Common myeloid progenitor, CD34-positive (primary cell): ENCODE data around the gene TLE6.

Source experiments
- CTCF ChIA-PET: fragments of 350-600 bp; sonication (Branson Sonifier 250); formaldehyde crosslinking; loops from one replicate; lab custom pipeline; 2021; ENCODE audit warnings: antibody characterized with exemption; lab: Charles Lee
- POLR2A ChIA-PET: fragments of 350-600 bp; sonication (Branson Sonifier 250); formaldehyde crosslinking; loops from one replicate; lab custom pipeline; 2021; ENCODE audit warnings: antibody characterized with exemption; lab: Charles Lee
- DNase-seq, 3 donors: peaks; one replicate each; pipeline versions ENCODE4 v3.0.0 to v3.0.0-alpha.2; 2013
- H3K27ac ChIP-seq, 2 experiments: 1 replicate in 1 of 2; 2 replicates in 1 of 2; pipeline ENCODE4 v1.7.0; 2013; ENCODE audit warnings: inconsistent platforms in 2 of 2, low read length in 2 of 2, mild to moderate bottlenecking in 2 of 2, low read depth in 1 of 2, moderate library complexity in 1 of 2; ENCODE audit not compliant: severe bottlenecking in 2 of 2, insufficient read depth in 1 of 2, poor library complexity in 1 of 2
- H3K27me3 ChIP-seq, 5 experiments: replicated peaks in 2 of 5; 1 replicate in 3 of 5; 2 replicates in 2 of 5; pipeline versions ENCODE4 v1.6.1 to v1.7.0; 2013; ENCODE audit warnings: low read length in 4 of 5, mild to moderate bottlenecking in 2 of 5, moderate library complexity in 2 of 5, inconsistent platforms in 1 of 5; ENCODE audit not compliant: insufficient read depth in 5 of 5, control insufficient read depth in 4 of 5
- H3K36me3 ChIP-seq, 4 experiments: 1 replicate in 2 of 4; 2 replicates in 2 of 4; pipeline versions ENCODE4 v1.6.1 to v1.7.0; 2013; ENCODE audit warnings: low read length in 3 of 4, control low read depth in 1 of 4, mild to moderate bottlenecking in 1 of 4; ENCODE audit not compliant: control insufficient read depth in 4 of 4, insufficient read depth in 4 of 4
- H3K4me1 ChIP-seq, 4 experiments: 1 replicate in 3 of 4; 2 replicates in 1 of 4; pipeline versions ENCODE4 v1.6.1 to v1.7.1; 2013; ENCODE audit warnings: low read length in 3 of 4, mild to moderate bottlenecking in 3 of 4, control low read depth in 1 of 4, inconsistent platforms in 1 of 4, moderate library complexity in 1 of 4; ENCODE audit not compliant: control insufficient read depth in 4 of 4, insufficient read depth in 4 of 4; ENCODE audit errors: control extremely low read depth in 1 of 4
- H3K4me3 ChIP-seq, 7 experiments: 1 replicate in 4 of 7; 2 replicates in 3 of 7; pipeline versions ENCODE4 v1.5.1 to v1.7.0; 2013; ENCODE audit warnings: mild to moderate bottlenecking in 7 of 7, low read length in 6 of 7, moderate library complexity in 6 of 7, inconsistent platforms in 2 of 7, low read depth in 2 of 7, control low read depth in 1 of 7; ENCODE audit not compliant: insufficient read depth in 4 of 7, control insufficient read depth in 1 of 7; ENCODE audit errors: extremely low read depth in 1 of 7
- H3K9me3 ChIP-seq, 5 experiments: 1 replicate in 4 of 5; 2 replicates in 1 of 5; pipeline versions ENCODE4 v1.6.1 to v1.7.1; 2013; ENCODE audit warnings: low read length in 4 of 5, mild to moderate bottlenecking in 2 of 5, inconsistent platforms in 1 of 5, low read depth in 1 of 5, moderate library complexity in 1 of 5; ENCODE audit not compliant: control insufficient read depth in 4 of 5, insufficient read depth in 2 of 5; ENCODE audit errors: control extremely low read depth in 1 of 5
- WGBS: methylation state at CpG from one replicate; pipeline ENCODE4 v1.1.5; 2013; ENCODE audit not compliant: insufficient coverage; 5-methylcytosine and 5-hydroxymethylcytosine counted together

Gene TLE6

DNA sequence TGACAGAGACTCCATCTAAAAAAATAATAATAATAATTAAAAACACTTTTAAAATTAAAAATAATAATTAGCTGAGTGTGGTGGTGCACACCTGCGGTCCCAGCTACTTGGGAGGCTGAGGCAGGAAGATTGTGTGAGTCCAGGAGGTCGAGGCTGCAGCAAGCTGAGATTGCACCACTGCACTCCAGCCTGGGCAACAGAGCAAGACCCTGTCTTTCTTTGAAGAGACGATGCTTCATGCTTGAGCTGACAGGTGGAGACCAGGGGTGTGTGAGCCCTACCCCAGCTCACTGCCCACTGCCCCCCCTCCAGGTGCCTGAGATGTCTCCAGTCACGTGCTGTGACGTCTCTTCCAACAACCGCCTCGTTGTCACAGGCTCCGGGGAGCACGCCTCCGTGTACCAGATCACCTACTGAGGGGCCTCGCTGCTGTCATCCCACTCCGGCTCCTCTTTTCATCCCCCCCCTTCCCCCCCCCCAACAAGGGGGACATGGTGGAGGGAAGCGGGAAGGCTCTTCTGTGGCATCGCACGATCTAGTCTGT is 17.3 kb downstream of the TLE6 start:
- H3K9me3 ChIP-seq = no peaks in the 10 kb centered on the region
- no peak overlapping the region for H3K27ac ChIP-seq
- H3K4me3 ChIP-seq = no peak overlapping the region
- CTCF ChIA-PET = interaction anchor here (0.8 to 0.9 kb wide), 2 partner anchors 9 to 10 kb away, joined by 3 read pairs; no protein-coding TSS in a partner anchor
- POLR2A ChIA-PET = no interaction called here
- WGBS = 86% methylated on average over 6 of the region's 15 CpGs
- H3K27me3 ChIP-seq = peaks cover 0 to 3% (median 0%) of the 10 kb centered on the region in 5 experiments
- no peaks in the 10 kb centered on the region for H3K4me1 ChIP-seq
- no peaks in the 10 kb centered on the region for H3K36me3 ChIP-seq
- DNase-seq = no peak

DNA sequence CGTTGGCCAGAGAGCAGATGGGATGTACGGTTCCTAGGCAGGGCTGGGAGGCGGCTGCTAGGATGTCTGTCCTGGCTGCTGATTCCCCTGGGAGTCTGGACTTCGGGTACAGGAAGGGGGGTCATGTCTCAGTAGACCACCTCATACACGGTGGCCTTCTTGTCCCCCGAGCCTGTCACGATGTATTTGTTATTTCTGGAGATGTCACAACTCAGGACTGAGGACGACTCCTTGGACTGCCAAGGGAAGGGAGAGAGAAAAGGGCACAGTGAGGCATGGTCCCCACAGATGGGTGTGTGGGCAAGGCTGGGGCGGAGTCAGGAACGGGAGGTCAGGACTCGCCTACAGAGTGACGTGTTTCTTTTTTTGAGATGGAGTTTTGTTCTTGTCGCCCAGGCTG is 20.4 kb downstream of the TLE6 start:
- ChIA-PET CTCF (no interaction called here), POLR2A (no interaction called here)
- Histone ChIP-seq H3K27ac (no peak overlapping the region), H3K27me3 (peaks cover 0 to 3% (median 0%) of the 10 kb centered on the region in 5 experiments), H3K9me3 (no peaks in the 10 kb centered on the region), H3K4me1 (no peaks in the 10 kb centered on the region), H3K4me3 (no peak overlapping the region), H3K36me3 (no peaks in the 10 kb centered on the region)
- 89% methylated on average over 12 of the region's 13 CpGs for WGBS
- no peak for DNase-seq

GRCh38 chr19:2998642-2999041 is 21.3 kb downstream of the TLE6 start:
- DNase-seq = no peak
- Histone ChIP-seq H3K9me3 (no peaks in the 10 kb centered on the region), H3K4me3 (no peak overlapping the region), H3K4me1 (no peaks in the 10 kb centered on the region), H3K27me3 (no peaks in the 10 kb centered on the region), H3K36me3 (no peaks in the 10 kb centered on the region), H3K27ac (no peak overlapping the region)
- ChIA-PET CTCF (no interaction called here), POLR2A (no interaction called here)
- WGBS = 100% methylated on average over 6 of the region's 11 CpGs

GRCh38 chr19:3001235-3001800 is 24.0 kb downstream of the TLE6 start:
- 100% methylated on average over 1 of the region's 6 CpGs for WGBS
- ChIA-PET POLR2A (no interaction called here), CTCF (interaction anchor here (1.0 kb wide), 1 partner anchor 11 kb away, joined by 3 read pairs; no protein-coding TSS in a partner anchor)
- DNase-seq = no peak
- Histone ChIP-seq H3K4me3 (no peak overlapping the region), H3K27ac (no peak overlapping the region), H3K36me3 (no peaks in the 10 kb centered on the region), H3K27me3 (peaks cover 0 to 5% (median 0%) of the 10 kb centered on the region in 5 experiments), H3K9me3 (no peaks in the 10 kb centered on the region), H3K4me1 (no peaks in the 10 kb centered on the region)

DNA sequence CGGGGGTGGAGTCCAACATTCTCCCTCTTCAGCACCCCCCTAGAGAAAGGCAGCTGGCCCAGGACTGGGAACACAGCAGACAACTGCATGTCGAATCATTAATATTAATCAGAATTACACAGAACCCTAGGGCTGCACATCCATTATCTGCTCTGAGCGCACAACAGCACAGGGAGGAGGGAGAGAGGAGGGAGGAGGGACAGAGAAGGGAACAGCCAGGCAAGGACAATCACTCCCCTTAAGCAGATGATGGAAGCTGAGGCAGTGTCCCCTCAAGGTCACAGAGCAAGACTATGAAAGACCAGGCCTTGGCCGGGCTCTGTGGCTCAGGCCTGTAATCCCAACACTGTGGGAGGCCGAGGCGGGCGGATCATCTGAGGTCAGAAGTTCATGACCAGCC is 25.7 kb downstream of the TLE6 start:
- CTCF ChIA-PET = interaction anchor here (1.4 kb wide), 1 partner anchor 8 kb away, joined by 3 read pairs; no protein-coding TSS in a partner anchor

GRCh38 chr19:3004522-3004921 is 27.2 kb downstream of the TLE6 start:
- Histone ChIP-seq H3K27me3 (peaks cover 0 to 5% (median 0%) of the 10 kb centered on the region in 5 experiments), H3K4me1 (no peaks in the 10 kb centered on the region), H3K4me3 (no peak overlapping the region), H3K9me3 (no peaks in the 10 kb centered on the region), H3K27ac (no peak overlapping the region), H3K36me3 (no peaks in the 10 kb centered on the region)
- WGBS = 100% methylated on average over 2 of the region's 4 CpGs
- DNase-seq = no peak
- ChIA-PET POLR2A (interaction anchor here (0.6 to 0.8 kb wide), 2 partner anchors 12 to 19 kb away, joined by 4 read pairs; no protein-coding TSS in a partner anchor), CTCF (interaction anchor here (0.7 to 1.4 kb wide), 3 partner anchors 9 to 20 kb away, joined by 3 read pairs; no protein-coding TSS in a partner anchor)

More for the DNA sequence above, 25.7 kb downstream of the TLE6 start:
- 100% methylated on average over 2 of the region's 7 CpGs for whole genome bisulfite sequencing
- Histone ChIP-seq H3K9me3 (no peaks in the 10 kb centered on the region), H3K27me3 (peaks cover 0 to 5% (median 0%) of the 10 kb centered on the region in 5 experiments), H3K4me3 (no peak overlapping the region), H3K27ac (no peak overlapping the region), H3K4me1 (no peaks in the 10 kb centered on the region), H3K36me3 (no peaks in the 10 kb centered on the region)
- no peak for DNase-seq
- POLR2A ChIA-PET = no interaction called here

DNA sequence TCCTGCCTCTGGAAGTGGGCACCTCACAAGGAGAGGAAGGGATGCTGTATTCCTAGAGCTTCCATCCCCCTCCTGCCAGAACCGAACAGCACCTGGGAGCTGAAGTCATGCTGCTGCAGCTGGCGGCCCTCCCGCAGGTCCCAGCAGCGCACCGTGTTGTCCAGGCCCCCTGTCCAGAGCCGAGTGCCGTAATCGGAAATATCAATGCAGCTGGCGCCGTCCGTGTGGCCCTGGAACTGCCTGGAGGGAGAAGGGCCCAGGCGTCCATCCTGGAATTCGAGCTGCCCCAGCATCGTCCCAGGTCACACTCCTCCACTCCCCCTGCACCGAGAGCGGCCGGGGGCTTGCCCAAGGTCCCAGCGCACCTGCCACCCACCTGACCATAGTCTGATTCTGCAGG is 28.0 kb downstream of the TLE6 start:
- no peak for DNase-seq
- 95% methylated on average over 18 of the region's 18 CpGs for WGBS
- Histone ChIP-seq H3K4me3 (no peak overlapping the region), H3K4me1 (no peaks in the 10 kb centered on the region), H3K9me3 (no peaks in the 10 kb centered on the region), H3K27me3 (peaks cover 0 to 5% (median 0%) of the 10 kb centered on the region in 5 experiments), H3K27ac (no peak overlapping the region), H3K36me3 (no peaks in the 10 kb centered on the region)
- POLR2A ChIA-PET = interaction anchor here (0.5 kb wide), 1 partner anchor 23 kb away, joined by 3 read pairs; no protein-coding TSS in a partner anchor
- CTCF ChIA-PET = interaction anchor here (0.7 to 1.3 kb wide), 3 partner anchors 9 to 21 kb away, joined by 3 read pairs; no protein-coding TSS in a partner anchor
